Measurements from ENCODE around the gene BRIX1.

BRIX1 gene

DNA sequence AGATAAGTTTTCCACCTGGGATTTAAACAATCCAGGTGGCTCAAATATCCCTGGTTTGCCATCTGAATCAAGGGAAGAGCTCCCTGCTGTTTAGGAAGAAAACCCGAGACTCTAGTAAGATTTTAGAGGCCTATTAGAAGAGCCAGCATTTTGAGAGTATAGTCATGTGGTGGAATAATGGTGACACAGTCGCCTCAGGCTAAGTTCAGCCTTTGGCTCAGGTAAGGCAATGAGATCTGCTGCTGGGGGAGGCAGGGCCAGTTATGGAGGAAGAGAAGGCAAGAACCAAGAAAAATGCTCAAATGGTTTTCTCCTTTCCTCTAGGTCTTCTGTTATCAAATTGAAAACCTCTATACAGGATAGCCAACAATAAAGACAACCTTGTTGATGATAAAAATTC, 16.4 kb upstream of the BRIX1 start:
- Histone ChIP-seq H2AFZ (ENCODE audit: low read depth) (no peak overlapping the region), H3K9ac (no peak overlapping the region), H3K27me3 (ENCODE audit: insufficient read depth, low read depth) (no peaks in the 10 kb centered on the region), H3K79me2 (ENCODE audit: insufficient read depth, low read depth) (no peaks in the 10 kb centered on the region), H3K4me1 (ENCODE audit: low read depth, poor library complexity, severe bottlenecking) (no peaks in the 10 kb centered on the region), H3K4me2 (no peak overlapping the region), H4K20me1 (ENCODE audit: insufficient read depth) (no peaks in the 10 kb centered on the region), H3K4me3 (IDR thresholded peaks at IDR 0.05; ENCODE audit: insufficient read depth, low read depth, low read length) (no peak overlapping the region), H3K36me3 (ENCODE audit: insufficient read depth) (no peaks in the 10 kb centered on the region), H3K27ac (no peak overlapping the region)
- TF ChIP-seq, protein P1, sequence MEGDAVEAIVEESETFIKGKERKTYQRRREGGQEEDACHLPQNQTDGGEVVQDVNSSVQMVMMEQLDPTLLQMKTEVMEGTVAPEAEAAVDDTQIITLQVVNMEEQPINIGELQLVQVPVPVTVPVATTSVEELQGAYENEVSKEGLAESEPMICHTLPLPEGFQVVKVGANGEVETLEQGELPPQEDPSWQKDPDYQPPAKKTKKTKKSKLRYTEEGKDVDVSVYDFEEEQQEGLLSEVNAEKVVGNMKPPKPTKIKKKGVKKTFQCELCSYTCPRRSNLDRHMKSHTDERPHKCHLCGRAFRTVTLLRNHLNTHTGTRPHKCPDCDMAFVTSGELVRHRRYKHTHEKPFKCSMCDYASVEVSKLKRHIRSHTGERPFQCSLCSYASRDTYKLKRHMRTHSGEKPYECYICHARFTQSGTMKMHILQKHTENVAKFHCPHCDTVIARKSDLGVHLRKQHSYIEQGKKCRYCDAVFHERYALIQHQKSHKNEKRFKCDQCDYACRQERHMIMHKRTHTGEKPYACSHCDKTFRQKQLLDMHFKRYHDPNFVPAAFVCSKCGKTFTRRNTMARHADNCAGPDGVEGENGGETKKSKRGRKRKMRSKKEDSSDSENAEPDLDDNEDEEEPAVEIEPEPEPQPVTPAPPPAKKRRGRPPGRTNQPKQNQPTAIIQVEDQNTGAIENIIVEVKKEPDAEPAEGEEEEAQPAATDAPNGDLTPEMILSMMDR (conservative IDR thresholded peaks at IDR 0.05; ENCODE audit: low read depth, low read length) = no peak

DNA sequence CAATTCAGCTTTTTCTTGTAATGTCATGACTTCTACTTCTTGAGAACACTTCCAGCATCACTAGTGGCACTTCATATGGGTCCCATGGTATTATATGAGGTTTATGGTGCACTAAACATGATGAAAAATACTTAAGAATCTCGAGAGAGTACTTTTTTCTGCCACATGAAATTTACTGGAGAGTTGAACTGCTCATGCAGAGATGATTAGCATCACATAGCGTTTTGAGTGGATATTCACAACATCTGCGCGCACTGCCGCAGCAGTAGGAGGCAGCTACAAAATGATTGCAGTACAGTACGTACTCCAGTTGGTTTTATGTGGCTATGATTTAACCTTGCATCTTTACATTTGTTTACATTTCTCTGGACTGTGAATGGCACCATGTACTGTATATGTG, 14.9 kb upstream of the BRIX1 start:
- no peaks in the 10 kb centered on the region for H3K36me3 ChIP-seq (ENCODE audit: insufficient read depth)
- H3K4me1 ChIP-seq (ENCODE audit: low read depth, poor library complexity, severe bottlenecking) = no peaks in the 10 kb centered on the region
- no peak overlapping the region for H3K9ac ChIP-seq
- H2AFZ ChIP-seq (ENCODE audit: low read depth) = no peak overlapping the region
- H3K79me2 ChIP-seq (ENCODE audit: insufficient read depth, low read depth) = no peaks in the 10 kb centered on the region
- H4K20me1 ChIP-seq (ENCODE audit: insufficient read depth) = no peaks in the 10 kb centered on the region
- no peak overlapping the region for H3K4me2 ChIP-seq
- TF ChIP-seq, protein P1 (conservative IDR thresholded peaks at IDR 0.05; ENCODE audit: low read depth, low read length) = no peak
- H3K27me3 ChIP-seq (ENCODE audit: insufficient read depth, low read depth) = no peaks in the 10 kb centered on the region
- H3K4me3 ChIP-seq (IDR thresholded peaks at IDR 0.05; ENCODE audit: insufficient read depth, low read depth, low read length) = no peak overlapping the region
- no peak overlapping the region for H3K27ac ChIP-seq

DNA sequence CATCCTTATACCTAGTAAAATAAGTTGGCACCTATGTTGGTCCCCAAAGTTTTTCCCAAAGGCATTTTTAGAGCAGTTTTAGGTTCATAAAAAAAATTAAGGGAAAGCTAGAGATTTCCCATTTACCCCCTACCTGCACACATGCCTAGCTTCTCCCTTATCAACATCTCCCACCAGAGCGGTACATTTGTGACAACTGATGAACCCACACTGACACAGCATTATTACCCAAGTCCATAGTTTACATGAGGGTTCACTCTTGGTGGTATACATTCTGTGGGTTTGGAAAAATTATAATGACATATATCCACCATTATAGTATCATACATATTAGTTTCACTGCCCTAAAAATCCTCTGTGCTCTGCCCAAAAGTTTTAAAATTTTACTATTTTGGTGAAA, 12.3 kb upstream of the BRIX1 start:
- H3K4me3 ChIP-seq (IDR thresholded peaks at IDR 0.05; ENCODE audit: insufficient read depth, low read depth, low read length) = no peak overlapping the region
- H3K27ac ChIP-seq = no peak overlapping the region
- TF ChIP-seq, protein P1 (conservative IDR thresholded peaks at IDR 0.05; ENCODE audit: low read depth, low read length) = no peak
- no peaks in the 10 kb centered on the region for H3K36me3 ChIP-seq (ENCODE audit: insufficient read depth)
- H3K9ac ChIP-seq = no peak overlapping the region
- H3K4me1 ChIP-seq (ENCODE audit: low read depth, poor library complexity, severe bottlenecking) = no peaks in the 10 kb centered on the region
- H3K79me2 ChIP-seq (ENCODE audit: insufficient read depth, low read depth) = no peaks in the 10 kb centered on the region
- no peak overlapping the region for H3K4me2 ChIP-seq
- no peaks in the 10 kb centered on the region for H4K20me1 ChIP-seq (ENCODE audit: insufficient read depth)
- no peak overlapping the region for H2AFZ ChIP-seq (ENCODE audit: low read depth)
- H3K27me3 ChIP-seq (ENCODE audit: insufficient read depth, low read depth) = no peaks in the 10 kb centered on the region

DNA sequence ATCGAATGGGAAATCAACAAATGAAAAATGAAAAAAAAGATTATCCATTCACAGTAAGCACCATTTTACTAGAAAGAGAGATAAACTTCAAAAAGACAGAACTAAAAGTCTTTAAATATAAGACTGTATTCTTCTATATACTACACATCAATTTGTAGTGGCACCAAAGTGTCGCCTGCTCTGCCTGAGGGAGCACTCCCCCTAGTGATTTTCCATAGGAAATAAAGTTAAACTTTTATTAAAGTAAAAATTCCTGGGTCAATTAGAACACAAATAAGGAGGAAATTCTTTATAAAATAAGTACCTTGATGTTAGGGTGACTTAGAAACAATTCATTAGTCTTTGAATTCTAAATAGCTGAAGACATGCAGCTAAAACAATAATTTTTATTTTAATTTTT, 9.9 kb upstream of the BRIX1 start:
- Histone ChIP-seq H3K4me1 (ENCODE audit: low read depth, poor library complexity, severe bottlenecking) (no peaks in the 10 kb centered on the region), H3K36me3 (ENCODE audit: insufficient read depth) (no peaks in the 10 kb centered on the region), H3K27me3 (ENCODE audit: insufficient read depth, low read depth) (no peaks in the 10 kb centered on the region), H4K20me1 (ENCODE audit: insufficient read depth) (no peaks in the 10 kb centered on the region), H3K4me3 (IDR thresholded peaks at IDR 0.05; ENCODE audit: insufficient read depth, low read depth, low read length) (no peak overlapping the region), H3K9ac (no peak overlapping the region), H3K4me2 (no peak overlapping the region), H2AFZ (ENCODE audit: low read depth) (no peak overlapping the region), H3K79me2 (ENCODE audit: insufficient read depth, low read depth) (no peaks in the 10 kb centered on the region), H3K27ac (no peak overlapping the region)
- TF ChIP-seq, protein P1 (conservative IDR thresholded peaks at IDR 0.05; ENCODE audit: low read depth, low read length) = peak; percentile 38

Data from KMS-11 (cell line).